Glutamatergic neuron (in vitro differentiated cells): ENCODE data around the gene NTRK2. TPM values are rescaled to one million over a fixed set of nuclear protein-coding genes. Genes with fewer than 3 reads are reported as not detected.

Source experiments
- DNase-seq: peaks from one replicate; pipeline ENCODE4 v3.0.0; 2022
- H3K27ac Mint-ChIP-seq: one replicate; pipeline ENCODE4 v1.8.0; 2020; ENCODE audit warnings: mild to moderate bottlenecking, mixed read lengths, inconsistent platforms; ENCODE audit not compliant: unreplicated experiment
- H3K27me3 Mint-ChIP-seq: one replicate; pipeline ENCODE4 v1.8.0; 2020; ENCODE audit warnings: mild to moderate bottlenecking, moderate library complexity, mixed read lengths, inconsistent platforms; ENCODE audit not compliant: unreplicated experiment
- H3K36me3 Mint-ChIP-seq: one replicate; pipeline ENCODE4 v1.8.0; 2020; ENCODE audit warnings: mild to moderate bottlenecking, mixed read lengths, inconsistent platforms; ENCODE audit not compliant: unreplicated experiment
- H3K4me1 Mint-ChIP-seq: one replicate; pipeline ENCODE4 v1.8.0; 2020; ENCODE audit warnings: mild to moderate bottlenecking, low read depth, mixed read lengths, inconsistent platforms; ENCODE audit not compliant: unreplicated experiment
- H3K4me3 Mint-ChIP-seq: one replicate; pipeline ENCODE4 v1.8.0; 2020; ENCODE audit warnings: mild to moderate bottlenecking, mixed read lengths, inconsistent platforms; ENCODE audit not compliant: unreplicated experiment
- H3K9me3 Mint-ChIP-seq: one replicate; pipeline ENCODE4 v1.8.0; 2020; ENCODE audit warnings: mild to moderate bottlenecking, moderate library complexity, mixed read lengths, inconsistent platforms; ENCODE audit not compliant: unreplicated experiment
- total RNA-seq: library from RNA; stranded (reverse); fragmentation: NEBNext Ultra II Directional; extraction: Animal tissue kit (Norgen Biotek cat#: 25700); gene quantifications from one replicate; pipeline ENCODE4 v1.2.1, GENCODE V29; 2021; ENCODE audit not compliant: unreplicated experiment
- TF ChIP-seq, protein P1 (sequence below): fragments of 200-600 bp; sonication (generic); IDR thresholded peaks from one replicate; pipeline ENCODE4 v1.5.0; 2021; ENCODE audit not compliant: partially characterized antibody, unreplicated experiment

Gene NTRK2
- total RNA-seq, 1 donor from 2014 or later: 2.1 TPM

DNA sequence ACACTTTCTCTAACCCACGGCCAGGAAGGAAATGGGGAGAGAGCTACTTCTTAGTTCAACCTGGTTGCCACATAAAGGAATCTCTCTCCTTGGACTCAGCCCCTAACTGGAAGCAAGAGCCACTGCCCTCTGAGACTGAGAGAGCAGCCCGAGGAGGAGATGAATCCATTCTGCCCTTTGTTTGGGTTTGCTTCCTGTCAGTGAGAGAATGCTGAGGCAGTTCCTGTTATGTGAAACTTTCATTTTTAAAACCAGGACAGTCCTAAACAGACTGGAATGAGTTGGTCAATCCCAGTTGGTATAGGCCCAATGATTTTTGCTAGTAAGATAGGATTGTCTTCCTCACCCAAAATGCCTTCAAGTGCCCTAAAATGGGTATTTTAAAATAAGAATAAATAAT lies 205.1 kb downstream of the NTRK2 start:
- no peak for DNase-seq
- H3K27ac Mint-ChIP-seq: no peak overlapping the region
- no peaks in the 10 kb centered on the region for H3K9me3 Mint-ChIP-seq
- TF ChIP-seq, protein P1, sequence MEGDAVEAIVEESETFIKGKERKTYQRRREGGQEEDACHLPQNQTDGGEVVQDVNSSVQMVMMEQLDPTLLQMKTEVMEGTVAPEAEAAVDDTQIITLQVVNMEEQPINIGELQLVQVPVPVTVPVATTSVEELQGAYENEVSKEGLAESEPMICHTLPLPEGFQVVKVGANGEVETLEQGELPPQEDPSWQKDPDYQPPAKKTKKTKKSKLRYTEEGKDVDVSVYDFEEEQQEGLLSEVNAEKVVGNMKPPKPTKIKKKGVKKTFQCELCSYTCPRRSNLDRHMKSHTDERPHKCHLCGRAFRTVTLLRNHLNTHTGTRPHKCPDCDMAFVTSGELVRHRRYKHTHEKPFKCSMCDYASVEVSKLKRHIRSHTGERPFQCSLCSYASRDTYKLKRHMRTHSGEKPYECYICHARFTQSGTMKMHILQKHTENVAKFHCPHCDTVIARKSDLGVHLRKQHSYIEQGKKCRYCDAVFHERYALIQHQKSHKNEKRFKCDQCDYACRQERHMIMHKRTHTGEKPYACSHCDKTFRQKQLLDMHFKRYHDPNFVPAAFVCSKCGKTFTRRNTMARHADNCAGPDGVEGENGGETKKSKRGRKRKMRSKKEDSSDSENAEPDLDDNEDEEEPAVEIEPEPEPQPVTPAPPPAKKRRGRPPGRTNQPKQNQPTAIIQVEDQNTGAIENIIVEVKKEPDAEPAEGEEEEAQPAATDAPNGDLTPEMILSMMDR: no peak
- no peak overlapping the region for H3K4me3 Mint-ChIP-seq
- H3K27me3 Mint-ChIP-seq: no peaks in the 10 kb centered on the region
- no peaks in the 10 kb centered on the region for H3K4me1 Mint-ChIP-seq
- H3K36me3 Mint-ChIP-seq: no peaks in the 10 kb centered on the region

DNA sequence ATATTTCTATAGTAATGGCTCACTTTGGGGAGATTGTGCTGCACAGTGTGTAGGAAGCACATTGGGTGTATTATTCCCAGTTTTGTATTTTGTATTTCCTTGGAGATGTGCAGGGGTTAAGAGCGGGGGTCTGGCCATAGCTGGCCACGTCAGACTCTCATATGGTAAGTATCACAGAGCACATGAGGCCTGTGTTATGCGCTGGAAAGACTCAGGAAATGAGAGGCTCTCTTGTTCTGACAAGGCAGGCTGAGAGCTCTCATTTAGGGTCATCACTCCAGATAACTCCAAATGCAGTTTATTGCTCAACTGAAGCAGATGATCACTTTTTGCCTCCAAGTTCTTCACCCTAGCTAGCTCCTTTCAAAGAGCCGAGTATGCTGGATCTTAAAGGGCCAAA lies 205.7 kb downstream of the NTRK2 start:
- DNase-seq: no peak
- no peaks in the 10 kb centered on the region for H3K27me3 Mint-ChIP-seq
- H3K4me1 Mint-ChIP-seq: no peaks in the 10 kb centered on the region
- TF ChIP-seq, protein P1: no peak
- H3K4me3 Mint-ChIP-seq: no peak overlapping the region
- no peak overlapping the region for H3K27ac Mint-ChIP-seq
- no peaks in the 10 kb centered on the region for H3K9me3 Mint-ChIP-seq
- no peaks in the 10 kb centered on the region for H3K36me3 Mint-ChIP-seq

DNA sequence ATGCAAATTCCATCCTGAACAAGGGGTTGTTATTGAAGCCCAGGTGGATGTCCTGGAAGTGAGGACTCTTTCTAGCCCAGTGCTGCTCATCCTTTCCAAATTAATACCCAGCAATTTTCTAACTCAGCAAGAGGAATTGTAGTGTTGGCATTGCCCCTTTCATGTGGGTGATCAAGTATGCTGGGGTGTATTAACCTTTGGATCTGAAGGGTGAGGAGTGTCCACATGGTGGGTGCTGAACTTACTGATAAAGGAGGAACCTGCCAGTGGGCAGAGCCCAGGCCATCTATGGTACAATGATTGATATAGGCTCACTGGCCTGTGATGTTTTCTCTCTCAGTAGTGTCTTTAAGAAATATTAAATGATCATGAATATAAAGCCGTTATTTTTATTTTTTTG lies 210.1 kb downstream of the NTRK2 start:
- TF ChIP-seq, protein P1: no peak
- Mint-ChIP-seq H3K27me3 (no peaks in the 10 kb centered on the region), H3K4me1 (no peaks in the 10 kb centered on the region), H3K4me3 (no peak overlapping the region), H3K27ac (no peak overlapping the region), H3K9me3 (peaks cover 2% of the 10 kb centered on the region), H3K36me3 (no peaks in the 10 kb centered on the region)
- no peak for DNase-seq

DNA sequence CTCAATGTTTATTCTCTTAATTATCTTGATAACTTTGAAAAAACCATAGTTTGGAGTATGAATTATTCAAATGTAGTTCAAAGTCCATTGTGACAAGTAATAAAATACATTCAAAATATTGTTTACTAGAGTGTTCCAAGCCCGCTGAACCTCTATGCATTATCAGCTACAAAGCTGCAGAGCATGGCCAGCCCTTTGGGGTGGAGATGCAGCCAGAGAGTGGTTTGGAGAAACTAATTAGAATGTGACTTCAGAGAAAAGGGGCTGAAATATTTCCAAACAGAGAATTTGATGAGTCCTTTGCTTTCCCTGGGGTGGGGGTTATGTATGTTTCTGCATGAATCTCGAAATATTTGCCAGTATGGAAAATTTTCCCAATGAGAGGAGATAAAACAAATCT lies 211.3 kb downstream of the NTRK2 start:
- Mint-ChIP-seq H3K27me3 (no peaks in the 10 kb centered on the region), H3K9me3 (peaks cover 2% of the 10 kb centered on the region), H3K27ac (no peak overlapping the region), H3K4me3 (no peak overlapping the region), H3K36me3 (no peaks in the 10 kb centered on the region), H3K4me1 (no peaks in the 10 kb centered on the region)
- no peak for DNase-seq
- TF ChIP-seq, protein P1: no peak

DNA sequence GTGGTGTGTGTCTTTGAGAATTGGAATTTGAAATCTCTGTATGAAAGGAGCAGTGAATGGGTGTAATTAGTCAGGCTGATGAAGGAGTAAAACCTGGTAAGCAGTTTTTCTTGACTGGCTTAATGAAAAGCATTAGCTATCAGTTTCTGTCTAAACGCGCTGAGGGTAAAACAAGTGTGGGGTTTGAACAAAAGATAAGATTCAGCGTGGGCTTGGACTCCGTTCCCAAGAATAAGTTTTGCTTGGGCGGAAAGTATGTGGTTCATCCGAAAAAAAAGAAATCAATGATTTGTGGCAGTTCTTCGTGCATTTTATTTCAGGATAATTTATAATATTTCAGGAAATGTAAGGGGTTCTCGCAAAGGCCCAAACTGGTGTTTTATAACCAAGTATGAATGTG lies 217.3 kb downstream of the NTRK2 start:
- H3K9me3 Mint-ChIP-seq: peaks cover 2% of the 10 kb centered on the region
- TF ChIP-seq, protein P1: no peak
- no peak overlapping the region for H3K27ac Mint-ChIP-seq
- no peak for DNase-seq
- no peaks in the 10 kb centered on the region for H3K36me3 Mint-ChIP-seq
- peaks cover 1% of the 10 kb centered on the region for H3K27me3 Mint-ChIP-seq
- peaks cover 9% of the 10 kb centered on the region for H3K4me1 Mint-ChIP-seq
- H3K4me3 Mint-ChIP-seq: no peak overlapping the region
